IPS-20b (cell line): ENCODE results near the gene ACYP2.
"Not testable (repeated sequence)": the region's sequence is repeated elsewhere in the genome, so short reads cannot be mapped to it uniquely, and the experiment has no call there.

Source experiments
- H3K27ac ChIP-seq: one replicate; pipeline ENCODE4 v1.5.1; 2013; ENCODE audit warnings: low read length
- H3K27me3 ChIP-seq: 2 replicates; pipeline ENCODE4 v1.6.1; 2013; ENCODE audit warnings: mild to moderate bottlenecking, low read length, inconsistent platforms; ENCODE audit not compliant: insufficient read depth
- H3K36me3 ChIP-seq: 2 replicates; pipeline ENCODE4 v1.6.1; 2013; ENCODE audit warnings: low read depth, mild to moderate bottlenecking, inconsistent platforms, low read length, moderate library complexity; ENCODE audit not compliant: insufficient read depth
- H3K4me1 ChIP-seq: 2 replicates; pipeline ENCODE4 v1.6.1; 2013; ENCODE audit warnings: mild to moderate bottlenecking, control low read depth, inconsistent platforms, low read length, moderate library complexity; ENCODE audit not compliant: insufficient read depth
- H3K4me3 ChIP-seq: 2 replicates; pipeline ENCODE4 v1.5.1; 2013; ENCODE audit warnings: mild to moderate bottlenecking, low read length, inconsistent platforms
- H3K9ac ChIP-seq: 2 replicates; pipeline ENCODE4 v1.6.1; 2013; ENCODE audit warnings: low read depth, mild to moderate bottlenecking, inconsistent platforms, low read length, moderate library complexity
- H3K9me3 ChIP-seq: 2 replicates; pipeline ENCODE4 v1.6.1; 2013; ENCODE audit warnings: mild to moderate bottlenecking, low read depth, low read length, inconsistent platforms; ENCODE audit not compliant: insufficient read depth

The ACYP2 gene

GRCh38 chr2:54261537-54261936 lies 146.1 kb downstream of the ACYP2 start:
- H3K27ac ChIP-seq, result no peak overlapping the region

GRCh38 chr2:54262015-54262765 lies 146.8 kb downstream of the ACYP2 start:
- Histone ChIP-seq H3K27me3 (no peaks in the 10 kb centered on the region), H3K4me3 (no peak overlapping the region), H3K36me3 (no peaks in the 10 kb centered on the region), H3K27ac (no peak overlapping the region), H3K9me3 (no peaks in the 10 kb centered on the region; the same call in 1 of the 2 replicates), H3K9ac (no peak overlapping the region), H3K4me1 (no peaks in the 10 kb centered on the region)

More at GRCh38 chr2:54261537-54261936, 146.1 kb downstream of the ACYP2 start:
- no peaks in the 10 kb centered on the region for H3K4me1 ChIP-seq
- H3K9ac ChIP-seq, result no peak overlapping the region
- no peaks in the 10 kb centered on the region; the same call in 1 of the 2 replicates for H3K9me3 ChIP-seq
- no peak overlapping the region for H3K4me3 ChIP-seq
- no peaks in the 10 kb centered on the region for H3K27me3 ChIP-seq
- no peaks in the 10 kb centered on the region for H3K36me3 ChIP-seq

GRCh38 chr2:54265081-54265480 lies 149.7 kb downstream of the ACYP2 start:
- not testable (repeated sequence) for H3K27me3 ChIP-seq, H3K4me3 ChIP-seq, H3K4me1 ChIP-seq, H3K27ac ChIP-seq, H3K9me3 ChIP-seq, H3K36me3 ChIP-seq, H3K9ac ChIP-seq

- Histone ChIP-seq H3K27me3 (no peaks in the 10 kb centered on the region), H3K4me1 (no peaks in the 10 kb centered on the region), H3K4me3 (no peak overlapping the region), H3K36me3 (no peaks in the 10 kb centered on the region), H3K9me3 (no peaks in the 10 kb centered on the region; the same call in 1 of the 2 replicates), H3K27ac (no peak overlapping the region), H3K9ac (no peak overlapping the region)
These were observed 152.2 kb downstream of the ACYP2 start for GRCh38 chr2:54267577-54267976.

- no peaks in the 10 kb centered on the region for H3K4me1 ChIP-seq
- no peaks in the 10 kb centered on the region for H3K9me3 ChIP-seq
- H3K27ac ChIP-seq, result no peak overlapping the region
- H3K4me3 ChIP-seq, result no peak overlapping the region
- H3K9ac ChIP-seq, result no peak overlapping the region
- H3K36me3 ChIP-seq, result no peaks in the 10 kb centered on the region
- H3K27me3 ChIP-seq, result no peaks in the 10 kb centered on the region
These were observed 155.8 kb downstream of the ACYP2 start for GRCh38 chr2:54271189-54271588.

- Histone ChIP-seq H3K9me3 (no peaks in the 10 kb centered on the region), H3K4me1 (no peaks in the 10 kb centered on the region), H3K27me3 (no peaks in the 10 kb centered on the region), H3K36me3 (no peaks in the 10 kb centered on the region), H3K4me3 (no peak overlapping the region), H3K27ac (no peak overlapping the region), H3K9ac (no peak overlapping the region)
These were observed 156.6 kb downstream of the ACYP2 start for GRCh38 chr2:54271843-54272627.

- no peak overlapping the region for H3K27ac ChIP-seq
- H3K36me3 ChIP-seq, result no peaks in the 10 kb centered on the region
- H3K9me3 ChIP-seq, result no peaks in the 10 kb centered on the region
- H3K4me1 ChIP-seq, result no peaks in the 10 kb centered on the region
- H3K9ac ChIP-seq, result no peak overlapping the region
- H3K4me3 ChIP-seq, result no peak overlapping the region
- H3K27me3 ChIP-seq, result no peaks in the 10 kb centered on the region
These were observed 159.4 kb downstream of the ACYP2 start for GRCh38 chr2:54274781-54275242.

GRCh38 chr2:54275541-54275940 lies 160.1 kb downstream of the ACYP2 start:
- Histone ChIP-seq H3K4me3 (no peak overlapping the region), H3K9ac (no peak overlapping the region), H3K4me1 (no peaks in the 10 kb centered on the region), H3K27me3 (no peaks in the 10 kb centered on the region), H3K9me3 (no peaks in the 10 kb centered on the region), H3K36me3 (no peaks in the 10 kb centered on the region), H3K27ac (no peak overlapping the region)

- Histone ChIP-seq H3K4me3 (no peak overlapping the region), H3K27ac (no peak overlapping the region), H3K36me3 (no peaks in the 10 kb centered on the region), H3K4me1 (no peaks in the 10 kb centered on the region), H3K9ac (no peak overlapping the region), H3K27me3 (no peaks in the 10 kb centered on the region), H3K9me3 (no peaks in the 10 kb centered on the region)
These were observed 164.0 kb downstream of the ACYP2 start for GRCh38 chr2:54279385-54279784.

GRCh38 chr2:54284826-54285225 lies 169.4 kb downstream of the ACYP2 start:
- no peak overlapping the region for H3K4me3 ChIP-seq
- H3K27ac ChIP-seq, result no peak overlapping the region
- no peaks in the 10 kb centered on the region for H3K36me3 ChIP-seq
- H3K9me3 ChIP-seq, result no peaks in the 10 kb centered on the region
- no peak overlapping the region for H3K9ac ChIP-seq
- peaks cover 16% of the 10 kb centered on the region; the same call in 1 of the 2 replicates for H3K4me1 ChIP-seq
- H3K27me3 ChIP-seq, result peaks cover 40% of the 10 kb centered on the region

GRCh38 chr2:54285451-54285850 lies 170.0 kb downstream of the ACYP2 start:
- Histone ChIP-seq H3K36me3 (no peaks in the 10 kb centered on the region), H3K9ac (no peak overlapping the region), H3K27me3 (peaks cover 46% of the 10 kb centered on the region), H3K9me3 (no peaks in the 10 kb centered on the region), H3K4me3 (no peak overlapping the region), H3K27ac (no peak overlapping the region), H3K4me1 (peaks cover 17% of the 10 kb centered on the region; the same call in 1 of the 2 replicates)

GRCh38 chr2:54287532-54287931 lies 172.1 kb downstream of the ACYP2 start:
- Histone ChIP-seq H3K27ac (no peak overlapping the region), H3K4me1 (peaks cover 22% of the 10 kb centered on the region; the same call in 1 of the 2 replicates), H3K27me3 (peaks cover 65% of the 10 kb centered on the region), H3K9ac (no peak overlapping the region), H3K4me3 (no peak overlapping the region), H3K9me3 (no peaks in the 10 kb centered on the region), H3K36me3 (no peaks in the 10 kb centered on the region)
